ENCODE measurements around the gene POF1B.

DNA sequence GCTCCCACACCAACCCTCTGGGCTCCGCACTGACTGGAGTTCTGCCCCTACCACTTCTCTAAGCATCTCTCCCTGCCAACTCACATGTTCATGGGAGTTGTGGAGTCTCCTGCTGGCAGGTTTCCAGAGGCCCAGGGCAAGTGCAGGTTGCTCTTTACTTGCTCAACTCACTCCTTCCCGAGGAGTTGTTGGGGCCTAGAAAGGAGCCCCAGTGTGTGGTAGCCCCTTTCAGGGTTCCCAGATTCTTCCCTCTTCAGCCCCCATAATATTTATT lies 52.5 kb downstream of the POF1B start:
- TF ChIP-seq EZH2 (IDR thresholded peaks at IDR 0.05; ENCODE audit: insufficient read depth, poor library complexity, severe bottlenecking) (no peak), EZH2phosphoT487 (IDR thresholded peaks at IDR 0.05; ENCODE audit: insufficient read depth, low read depth) (no peak)
